NCI-H1105 (cell line): Measurements from ENCODE around the gene ELL2.
"Not testable (repeated sequence)": the region's sequence is repeated elsewhere in the genome, so short reads cannot be mapped to it uniquely, and the experiment has no call there.

Experiments
- DNase-seq: peaks from one replicate; lab custom pipeline; 2025; lab: John Stamatoyannopoulos, UW

Gene ELL2

GRCh38 chr5:95880081-95880926 lies 81.3 kb downstream of the ELL2 start:
- no peak for DNase-seq

GRCh38 chr5:95879661-95880060 lies 82.0 kb downstream of the ELL2 start:
- DNase-seq = no peak

GRCh38 chr5:95878417-95879323 lies 83.0 kb downstream of the ELL2 start:
- no peak for DNase-seq

GRCh38 chr5:95876782-95877181 lies 84.9 kb downstream of the ELL2 start:
- DNase-seq = no peak

GRCh38 chr5:95874246-95874645 lies 87.4 kb downstream of the ELL2 start:
- no peak for DNase-seq

- DNase-seq = no peak
Observed at GRCh38 chr5:95873351-95873750, 88.3 kb downstream of the ELL2 start.

- no peak for DNase-seq
Observed at GRCh38 chr5:95872346-95873268, 89.0 kb downstream of the ELL2 start.

- DNase-seq = no peak
Observed at GRCh38 chr5:95871146-95871806, 90.4 kb downstream of the ELL2 start.

GRCh38 chr5:95870105-95870672 lies 91.5 kb downstream of the ELL2 start:
- DNase-seq = no peak

GRCh38 chr5:95869173-95869855 lies 92.3 kb downstream of the ELL2 start:
- DNase-seq = not testable (repeated sequence)

- DNase-seq = no peak
Observed at GRCh38 chr5:95868136-95868535, 93.5 kb downstream of the ELL2 start.

- DNase-seq = no peak
Observed at GRCh38 chr5:95866435-95867040, 95.1 kb downstream of the ELL2 start.

GRCh38 chr5:95864944-95865504 lies 96.6 kb downstream of the ELL2 start:
- no peak for DNase-seq

GRCh38 chr5:95864456-95864855 lies 97.2 kb downstream of the ELL2 start:
- DNase-seq = no peak

- DNase-seq = no peak
Observed at GRCh38 chr5:95863383-95863757, 98.3 kb downstream of the ELL2 start.

GRCh38 chr5:95862671-95863382 lies 98.8 kb downstream of the ELL2 start:
- DNase-seq = no peak

GRCh38 chr5:95861864-95862561 lies 99.6 kb downstream of the ELL2 start:
- no peak for DNase-seq

GRCh38 chr5:95861221-95861863 lies 100.3 kb downstream of the ELL2 start:
- DNase-seq = no peak
